H1 (cell line): ENCODE data around the gene LMTK3. TPM values are rescaled to one million over a fixed set of nuclear protein-coding genes. Genes with fewer than 3 reads are reported as not detected.
A peak's percentile ranks its signal among the peaks of the same experiment; 100 is the strongest.

Experiments
- CTCF ChIA-PET: fragments of 300-600 bp; sonication (Branson Sonifier 250); formaldehyde crosslinking; loops from one replicate; lab custom pipeline; 2021; ENCODE audit not compliant: partially characterized antibody; lab: Charles Lee
- POLR2A ChIA-PET: fragments of 300-600 bp; sonication (Branson Sonifier 250); formaldehyde crosslinking; loops from one replicate; lab custom pipeline; 2021; ENCODE audit warnings: inconsistent platforms; ENCODE audit not compliant: partially characterized antibody; lab: Charles Lee
- DNase-seq, 2 experiments: peaks; one replicate each; pipeline versions ENCODE4 v3.0.0 to v3.0.0-alpha.2; 2010 to 2022; ENCODE audit warnings: low spot score in 2 of 2, low read depth in 1 of 2, mixed read lengths in 1 of 2
- FAIRE-seq: peaks from 2 replicates; lab custom pipeline; 2011; peaks lifted over from hg19 to GRCh38; lab: Jason Lieb, UNC
- H2AFZ ChIP-seq: 2 replicates; pipeline ENCODE4 v1.8.1; 2012; ENCODE audit warnings: low read length, inconsistent platforms
- H2AK5ac ChIP-seq: 2 replicates; pipeline ENCODE4 v1.6.1; 2013; ENCODE audit warnings: low read depth, low read length
- H2BK120ac ChIP-seq: replicated peaks from 2 replicates; pipeline ENCODE3; 2013; ENCODE audit warnings: low read depth, low read length, inconsistent platforms
- H2BK12ac ChIP-seq: 2 replicates; pipeline ENCODE4 v1.6.1; 2013; ENCODE audit warnings: low read depth, low read length
- H2BK15ac ChIP-seq: 2 replicates; pipeline ENCODE4 v1.6.1; 2013; ENCODE audit warnings: low read length
- H2BK20ac ChIP-seq: 2 replicates; pipeline ENCODE4 v1.6.1; 2013; ENCODE audit warnings: low read length
- H2BK5ac ChIP-seq: 2 replicates; pipeline ENCODE4 v1.6.1; 2013; ENCODE audit warnings: low read depth, low read length
- H3K14ac ChIP-seq: 2 replicates; pipeline ENCODE4 v1.6.1; 2013; ENCODE audit warnings: inconsistent platforms; ENCODE audit not compliant: insufficient read length
- H3K18ac ChIP-seq: 2 replicates; pipeline ENCODE4 v1.6.1; 2013; ENCODE audit warnings: low read length; ENCODE audit errors: extremely low read depth
- H3K23ac ChIP-seq: 2 replicates; pipeline ENCODE4 v1.6.1; 2013; ENCODE audit warnings: inconsistent platforms; ENCODE audit not compliant: insufficient read length
- H3K23me2 ChIP-seq: 2 replicates; pipeline ENCODE4 v1.6.1; 2013; ENCODE audit warnings: low read depth, low read length
- H3K27ac ChIP-seq: 2 replicates; pipeline ENCODE4 v1.6.1; 2011; ENCODE audit warnings: low read depth, low read length, inconsistent platforms
- H3K27me3 ChIP-seq, 4 experiments: replicated peaks in 1 of 4; 1 replicate in 1 of 4; 2 replicates in 3 of 4; pipeline versions ENCODE4 v1.6.1 to v1.8.1; 2011 to 2013; ENCODE audit warnings: low read length in 3 of 4, mild to moderate bottlenecking in 3 of 4, inconsistent platforms in 2 of 4, mixed read lengths in 2 of 4, moderate library complexity in 1 of 4; ENCODE audit not compliant: control insufficient read depth in 3 of 4, insufficient read depth in 3 of 4; ENCODE audit errors: extremely low read depth in 1 of 4
- H3K36me3 ChIP-seq, 4 experiments: 2 replicates each; pipeline versions ENCODE4 v1.6.1 to v1.8.1; 2011 to 2013; ENCODE audit warnings: mild to moderate bottlenecking in 4 of 4, low read length in 3 of 4, moderate library complexity in 2 of 4, control low read depth in 1 of 4, inconsistent platforms in 1 of 4; ENCODE audit not compliant: insufficient read depth in 4 of 4, control insufficient read depth in 2 of 4
- H3K4ac ChIP-seq: replicated peaks from 2 replicates; pipeline ENCODE3; 2013; ENCODE audit warnings: low read length, low read depth, mixed read lengths, inconsistent platforms; ENCODE audit not compliant: insufficient read length
- H3K4me1 ChIP-seq, 4 experiments: replicated peaks in 1 of 4; 1 replicate in 1 of 4; 2 replicates in 3 of 4; pipeline versions ENCODE4 v1.6.1 to v1.8.1; 2011 to 2013; ENCODE audit warnings: low read length in 3 of 4, inconsistent platforms in 2 of 4, mixed read lengths in 1 of 4; ENCODE audit not compliant: insufficient read depth in 4 of 4, control insufficient read depth in 3 of 4
- H3K4me2 ChIP-seq, 2 experiments: 2 replicates each; pipeline versions ENCODE4 v1.6.1 to v1.8.1; 2011 to 2013; ENCODE audit warnings: low read depth in 2 of 2, low read length in 2 of 2, control low read depth in 1 of 2, inconsistent platforms in 1 of 2, mild to moderate bottlenecking in 1 of 2; ENCODE audit not compliant: insufficient read depth in 1 of 2
- H3K4me3 ChIP-seq, 4 experiments: fragments of 200-600, 300-600 bp in 1 of 4; sonication (generic), shearing (Covaris generic), sonication (Bioruptor Twin) in 1 of 4; 2 replicates each; pipeline versions ENCODE4 v1.5.1 to v1.8.1; 2011 to 2016; ENCODE audit warnings: low read length in 4 of 4, low read depth in 3 of 4, control low read depth in 2 of 4, inconsistent platforms in 2 of 4, mild to moderate bottlenecking in 2 of 4, mixed read lengths in 1 of 4, moderate library complexity in 1 of 4; ENCODE audit not compliant: insufficient read depth in 2 of 4; ENCODE audit errors: extremely low read depth in 1 of 4
- H3K56ac ChIP-seq: replicated peaks from 2 replicates; pipeline ENCODE3; 2013; ENCODE audit warnings: low read depth, mild to moderate bottlenecking, mixed read lengths, low read length, inconsistent platforms; ENCODE audit not compliant: insufficient read length
- H3K79me1 ChIP-seq: 2 replicates; pipeline ENCODE4 v1.6.1; 2013; ENCODE audit warnings: low read depth, low read length, control low read depth
- H3K79me2 ChIP-seq, 2 experiments: 2 replicates each; pipeline versions ENCODE4 v1.6.1 to v1.8.1; 2012 to 2013; ENCODE audit warnings: low read length in 2 of 2, mild to moderate bottlenecking in 2 of 2, inconsistent platforms in 1 of 2; ENCODE audit not compliant: insufficient read depth in 2 of 2, control insufficient read depth in 1 of 2
- H3K9ac ChIP-seq, 4 experiments: replicated peaks in 1 of 4; 1 replicate in 1 of 4; 2 replicates in 3 of 4; pipeline versions ENCODE4 v1.6.1 to v1.8.1; 2011 to 2013; ENCODE audit warnings: low read depth in 3 of 4, low read length in 3 of 4, control low read depth in 2 of 4, mild to moderate bottlenecking in 2 of 4, moderate library complexity in 2 of 4, inconsistent platforms in 1 of 4; ENCODE audit errors: extremely low read depth in 1 of 4
- H3K9me3 ChIP-seq, 2 experiments: 2 replicates each; pipeline versions ENCODE4 v1.6.1 to v1.8.1; 2012 to 2013; ENCODE audit warnings: mild to moderate bottlenecking in 2 of 2, moderate library complexity in 2 of 2, control low read depth in 1 of 2, inconsistent platforms in 1 of 2, low read depth in 1 of 2, low read length in 1 of 2, mixed read lengths in 1 of 2; ENCODE audit not compliant: insufficient read depth in 2 of 2
- H4K20me1 ChIP-seq, 2 experiments: replicated peaks in 1 of 2; 2 replicates each; pipeline versions ENCODE3 to v1.8.1; 2011 to 2013; ENCODE audit warnings: inconsistent platforms in 2 of 2, low read length in 2 of 2, mild to moderate bottlenecking in 1 of 2; ENCODE audit not compliant: insufficient read depth in 2 of 2, control insufficient read depth in 1 of 2
- H4K5ac ChIP-seq: 2 replicates; pipeline ENCODE4 v1.6.1; 2013; ENCODE audit warnings: low read length, low read depth, mixed read lengths, inconsistent platforms; ENCODE audit not compliant: insufficient read length
- H4K8ac ChIP-seq: 2 replicates; pipeline ENCODE4 v1.8.0; 2013; ENCODE audit warnings: mild to moderate bottlenecking, moderate library complexity, low read length, inconsistent platforms; ENCODE audit not compliant: insufficient read depth; ENCODE audit errors: extremely low read depth
- H4K91ac ChIP-seq: replicated peaks from 2 replicates; pipeline ENCODE3; 2013; ENCODE audit warnings: low read length, mixed read lengths, inconsistent platforms; ENCODE audit not compliant: insufficient read length
- WGBS, 2 experiments: shearing (Covaris generic) in 1 of 2; methylation state at CpG; one replicate each; pipeline versions ENCODE4 v1.1.6 to v1.1.7; 2013 to 2015; ENCODE audit warnings: low lambda C conversion rate in 2 of 2, mixed read lengths in 2 of 2, inconsistent platforms in 1 of 2, low coverage in 1 of 2, missing lambda C conversion rate in 1 of 2; ENCODE audit not compliant: insufficient replicate concordance in 2 of 2, insufficient coverage in 1 of 2, insufficient read length in 1 of 2; ENCODE audit errors: extremely low coverage in 1 of 2, missing lambda C conversion rate in 1 of 2; 5-methylcytosine and 5-hydroxymethylcytosine counted together
- polyA plus RNA-seq, 7 experiments: library from polyadenylated mRNA; depleted of rRNA in 3 of 7; stranded (reverse) in 5 of 7; unstranded in 2 of 7; fragments of >200 nt in 5 of 7; fragments of 200-250 nt in 2 of 7; gene quantifications; 1 replicate in 5 of 7; 2 replicates in 1 of 7; 4 replicates in 1 of 7; pipeline versions ENCODE4 v1.2.1 to v1.2.3, GENCODE V29; 2011 to 2013; ENCODE audit warnings: missing spikeins in 2 of 7, mixed read lengths in 2 of 7
- total RNA-seq: library from RNA; stranded (reverse); fragmentation: NEBNext Ultra II Directional; extraction: Animal tissue kit (Norgen Biotek cat#: 25700); gene quantifications from 2 replicates; pipeline ENCODE4 v1.2.1, GENCODE V29; 2021

Gene LMTK3
- total and polyA plus RNA-seq, 2 of the 8 experiments (the other 6 are each of a cell fraction or from before 2014, with no cell fraction given), result 2.7 to 12.4 TPM

DNA sequence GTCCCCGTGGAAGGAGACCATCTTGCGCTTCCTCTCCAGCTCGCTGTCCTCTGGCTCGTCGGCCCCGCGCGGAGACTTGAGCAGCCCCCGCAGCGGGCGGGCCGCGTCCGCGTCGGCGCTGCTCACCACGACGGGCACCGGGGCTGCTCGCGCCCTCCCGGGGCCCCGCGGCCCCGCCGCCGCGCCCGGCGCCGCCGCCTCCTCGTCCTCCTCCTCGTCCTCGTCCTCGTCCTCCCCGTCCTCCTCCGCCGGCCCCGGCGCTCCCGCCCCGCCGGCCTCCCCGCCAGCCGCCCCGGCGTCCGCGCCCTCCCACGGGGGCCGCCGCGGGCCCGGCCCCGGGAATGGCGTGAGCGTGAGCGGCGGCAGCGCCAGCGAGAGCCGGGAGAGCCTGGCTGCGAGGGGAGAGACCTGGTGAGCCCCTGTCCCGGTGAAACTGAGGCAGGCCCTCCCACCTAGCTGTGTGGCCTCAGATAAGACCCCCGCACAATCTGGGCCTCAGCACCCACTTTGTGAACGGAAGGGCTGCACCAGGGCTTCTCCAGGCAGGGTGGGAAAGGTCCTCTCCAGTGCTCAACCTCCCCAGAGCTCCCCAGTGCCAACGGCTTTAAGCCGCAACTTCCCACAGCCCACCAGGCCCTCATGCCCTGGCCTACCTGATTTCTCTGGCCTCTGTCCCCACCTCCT is 17.8 kb downstream of the LMTK3 start:
- Histone ChIP-seq H3K23ac (no peak overlapping the region), H4K5ac (peak overlapping the region; percentile 51), H3K4ac (no peak overlapping the region), H3K4me1 (peaks cover 0 to 21% (median 15%) of the 10 kb centered on the region in 4 experiments; a peak in 6 of 7 replicates), H3K56ac (no peak overlapping the region), H2BK5ac (no peak overlapping the region; the same call in 1 of the 2 replicates), H2BK20ac (no peak overlapping the region), H3K18ac (peak overlapping the region; percentile 88), H3K79me1 (no peaks in the 10 kb centered on the region), H2BK120ac (no peak overlapping the region), H3K27me3 (peaks cover 0 to 3% (median 0%) of the 10 kb centered on the region in 4 experiments; a peak in 3 of 7 replicates), H3K4me2 (peak overlapping the region; percentile 61 to 91), H3K14ac (no peak overlapping the region), H2BK15ac (no peak overlapping the region), H3K9ac (peak overlapping the region; percentile 64 to 87 (median 74)), H4K20me1 (peaks cover 0 to 3% of the 10 kb centered on the region in 2 experiments), H4K8ac (peak overlapping the region; percentile 89; the same call in 1 of the 2 replicates), H2AFZ (peak overlapping the region; percentile 45; the same call in 1 of the 2 replicates), H3K79me2 (no peaks in the 10 kb centered on the region), H3K36me3 (no peaks in the 10 kb centered on the region), H3K27ac (no peak overlapping the region; the same call in 1 of the 2 replicates), H3K9me3 (no peaks in the 10 kb centered on the region), H2BK12ac (no peak overlapping the region; the same call in 1 of the 2 replicates), H2AK5ac (no peak overlapping the region), H3K4me3 (peak overlapping the region; percentile 58 to 80 (median 66)), H4K91ac (peak overlapping the region; percentile 17), H3K23me2 (peaks cover 4% of the 10 kb centered on the region; the same call in 1 of the 2 replicates)
- CTCF ChIA-PET, result interaction anchor here (0.7 to 1.5 kb wide), 9 partner anchors 12 to 115 kb away, joined by 3 to 7 read pairs (median 3); partner anchors contain the start of gene KDELR1
- FAIRE-seq (no peak), DNase-seq (no peak)
- WGBS, 2 experiments, result 20% methylated on average over 14 of the region's 70 CpGs; no CpG with 5 or more reads in 1 of the 2 experiments
- POLR2A ChIA-PET, result interaction anchor here (0.7 to 14.8 kb wide), 11 partner anchors 11 to 161 kb away, joined by 3 to 176 read pairs (median 4); partner anchors contain the start of genes FAM83E, KDELR1, RPL18 and SPHK2
